ENCODE data around the gene PPM1E. TPM values are rescaled to one million over a fixed set of nuclear protein-coding genes. Genes with fewer than 3 reads are reported as not detected.

PPM1E gene
- total RNA-seq, 4 donors from 2014 or later: 0.42 to 0.91 (median 0.67) TPM

DNA sequence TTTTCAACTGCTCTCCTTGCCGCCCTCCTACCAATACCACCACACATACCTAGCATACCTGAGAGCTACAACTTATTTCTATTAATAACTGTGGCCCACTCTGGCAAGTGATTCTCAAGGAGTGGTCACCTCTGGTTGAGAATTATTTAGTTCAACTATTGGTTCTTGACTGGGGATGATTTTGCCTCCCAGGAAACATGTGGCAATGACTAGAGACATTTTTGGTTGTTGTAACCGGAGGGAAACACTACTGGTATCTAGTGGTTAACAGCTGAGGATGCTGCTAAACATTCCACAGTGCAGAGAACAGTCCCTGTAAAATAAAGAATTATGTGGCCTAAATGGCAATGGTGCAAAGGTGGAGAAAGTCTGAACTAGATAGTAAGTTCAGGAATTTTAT, 254.4 kb downstream of the PPM1E start:
- peaks cover 17 to 59% (median 36%) of the 10 kb centered on the region in 4 donors for H3K36me3 ChIP-seq
- H3K27ac ChIP-seq (replicated peaks in 1 of 4): no peak overlapping the region
- H3K4me1 ChIP-seq: no peaks in the 10 kb centered on the region
- 77% methylated on average over 2 of the region's 2 CpGs for WGBS
- TF ChIP-seq EP300 (IDR thresholded peaks at IDR 0.05) (no peak), POLR2AphosphoS5 (IDR thresholded peaks at IDR 0.05) (no peak), POLR2A (IDR thresholded peaks at IDR 0.05; ENCODE audit: low read depth) (no peak)
- TF ChIP-seq, protein P1, sequence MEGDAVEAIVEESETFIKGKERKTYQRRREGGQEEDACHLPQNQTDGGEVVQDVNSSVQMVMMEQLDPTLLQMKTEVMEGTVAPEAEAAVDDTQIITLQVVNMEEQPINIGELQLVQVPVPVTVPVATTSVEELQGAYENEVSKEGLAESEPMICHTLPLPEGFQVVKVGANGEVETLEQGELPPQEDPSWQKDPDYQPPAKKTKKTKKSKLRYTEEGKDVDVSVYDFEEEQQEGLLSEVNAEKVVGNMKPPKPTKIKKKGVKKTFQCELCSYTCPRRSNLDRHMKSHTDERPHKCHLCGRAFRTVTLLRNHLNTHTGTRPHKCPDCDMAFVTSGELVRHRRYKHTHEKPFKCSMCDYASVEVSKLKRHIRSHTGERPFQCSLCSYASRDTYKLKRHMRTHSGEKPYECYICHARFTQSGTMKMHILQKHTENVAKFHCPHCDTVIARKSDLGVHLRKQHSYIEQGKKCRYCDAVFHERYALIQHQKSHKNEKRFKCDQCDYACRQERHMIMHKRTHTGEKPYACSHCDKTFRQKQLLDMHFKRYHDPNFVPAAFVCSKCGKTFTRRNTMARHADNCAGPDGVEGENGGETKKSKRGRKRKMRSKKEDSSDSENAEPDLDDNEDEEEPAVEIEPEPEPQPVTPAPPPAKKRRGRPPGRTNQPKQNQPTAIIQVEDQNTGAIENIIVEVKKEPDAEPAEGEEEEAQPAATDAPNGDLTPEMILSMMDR (IDR thresholded peaks at IDR 0.05): no peak
- H3K9me3 ChIP-seq: no peaks in the 10 kb centered on the region
- intact Hi-C loops (cut with DNase I): no loop called here
- no peaks in the 10 kb centered on the region for H3K27me3 ChIP-seq
- no peak for DNase-seq (ENCODE audit: extremely low spot score)
- no peak overlapping the region for H3K4me3 ChIP-seq

DNA sequence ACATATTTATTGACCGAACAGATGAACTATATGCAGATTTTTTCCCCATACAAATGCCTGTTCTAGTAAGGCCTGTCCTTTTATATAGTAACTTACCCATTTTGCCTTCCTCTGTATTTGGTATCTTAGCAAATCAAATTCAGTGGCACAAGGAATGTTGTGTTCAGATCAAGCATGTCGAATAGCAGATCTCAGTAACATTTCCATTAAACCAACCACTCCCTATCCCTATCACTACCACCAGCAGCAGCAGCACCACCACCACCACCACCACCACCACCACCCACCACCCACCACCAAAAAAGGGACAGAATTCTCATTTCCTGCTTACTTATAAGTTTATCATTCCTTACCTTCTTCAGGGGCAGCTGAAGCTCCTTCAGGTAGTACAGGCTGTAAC, 256.3 kb downstream of the PPM1E start:
- no peak for TF ChIP-seq POLR2A (IDR thresholded peaks at IDR 0.05; ENCODE audit: low read depth)
- no peak for TF ChIP-seq EP300 (IDR thresholded peaks at IDR 0.05)
- TF ChIP-seq POLR2AphosphoS5 (IDR thresholded peaks at IDR 0.05): no peak
- TF ChIP-seq, protein P1 (IDR thresholded peaks at IDR 0.05): no peak
- H3K27me3 ChIP-seq: no peaks in the 10 kb centered on the region
- WGBS: 92% methylated on average over 2 of the region's 2 CpGs
- no peak overlapping the region for H3K4me3 ChIP-seq
- intact Hi-C loops (cut with DNase I): no loop called here
- H3K27ac ChIP-seq (replicated peaks in 1 of 4): no peak overlapping the region
- DNase-seq (ENCODE audit: extremely low spot score): no peak
- H3K4me1 ChIP-seq: no peaks in the 10 kb centered on the region
- H3K9me3 ChIP-seq: no peaks in the 10 kb centered on the region
- H3K36me3 ChIP-seq: peaks cover 17 to 75% (median 48%) of the 10 kb centered on the region in 4 donors

DNA sequence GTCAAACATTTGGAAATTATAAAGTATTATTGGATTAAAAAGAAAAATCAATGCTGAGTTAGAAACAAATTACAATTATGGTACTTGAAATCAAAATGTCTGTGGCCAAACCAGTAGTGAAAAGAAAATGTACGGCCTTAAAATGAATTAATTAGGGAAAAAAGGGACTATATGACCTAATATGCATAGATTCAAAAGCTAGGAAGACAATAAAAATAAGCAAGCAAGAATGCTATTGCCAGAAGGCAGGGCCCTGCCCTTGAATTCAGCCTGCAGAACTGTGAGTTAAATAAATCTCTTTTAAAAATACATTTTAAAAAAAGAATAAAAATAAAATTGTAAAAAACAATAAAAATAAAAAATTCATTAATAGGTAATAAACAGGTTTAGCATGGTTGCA, 262.4 kb downstream of the PPM1E start:
- intact Hi-C loops (cut with DNase I): no loop called here
- Histone ChIP-seq H3K27me3 (no peaks in the 10 kb centered on the region), H3K4me3 (no peak overlapping the region), H3K4me1 (no peaks in the 10 kb centered on the region), H3K9me3 (peaks cover 0 to 3% (median 0%) of the 10 kb centered on the region in 4 donors), H3K36me3 (peaks cover 3 to 41% (median 22%) of the 10 kb centered on the region in 4 donors), H3K27ac (replicated peaks in 1 of 4) (no peak overlapping the region)
- WGBS: 89% methylated on average over 1 of the region's 1 CpG
- TF ChIP-seq POLR2AphosphoS5 (IDR thresholded peaks at IDR 0.05) (no peak), EP300 (IDR thresholded peaks at IDR 0.05) (no peak), POLR2A (IDR thresholded peaks at IDR 0.05; ENCODE audit: low read depth) (no peak)
- TF ChIP-seq, protein P1 (IDR thresholded peaks at IDR 0.05): no peak
- no peak for DNase-seq (ENCODE audit: extremely low spot score)

DNA sequence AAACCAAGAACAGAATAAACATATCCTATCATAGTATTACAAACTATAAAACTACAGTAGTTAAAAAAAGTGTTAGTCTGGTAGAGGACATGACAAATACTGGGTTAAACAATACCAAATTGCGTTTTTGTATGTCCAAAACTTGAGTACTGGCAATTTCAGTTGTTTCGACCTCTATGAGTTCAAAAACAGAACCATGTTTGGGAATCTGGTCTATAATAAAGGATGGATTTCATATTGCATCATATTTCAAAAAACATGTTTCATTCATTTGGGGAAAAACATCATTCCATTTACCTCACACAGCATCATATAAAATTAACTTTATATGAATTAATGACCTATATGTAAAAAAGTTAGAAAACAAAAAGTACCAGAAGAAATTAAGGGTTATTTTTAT, 269.3 kb downstream of the PPM1E start:
- no peak overlapping the region for H3K4me3 ChIP-seq
- no peaks in the 10 kb centered on the region for H3K27me3 ChIP-seq
- 95% methylated on average over 2 of the region's 2 CpGs for WGBS
- no peak for DNase-seq (ENCODE audit: extremely low spot score)
- H3K27ac ChIP-seq (replicated peaks in 1 of 4): no peak overlapping the region
- peaks cover 5 to 22% (median 16%) of the 10 kb centered on the region in 4 donors for H3K36me3 ChIP-seq
- intact Hi-C loops (cut with DNase I): no loop called here
- peaks cover 0 to 10% (median 4%) of the 10 kb centered on the region in 4 donors for H3K4me1 ChIP-seq
- TF ChIP-seq EP300 (IDR thresholded peaks at IDR 0.05) (no peak), POLR2AphosphoS5 (IDR thresholded peaks at IDR 0.05) (no peak), POLR2A (IDR thresholded peaks at IDR 0.05; ENCODE audit: low read depth) (no peak)
- TF ChIP-seq, protein P1 (IDR thresholded peaks at IDR 0.05): no peak
- H3K9me3 ChIP-seq: peaks cover 0 to 3% (median 0%) of the 10 kb centered on the region in 4 donors

Measured in esophagus muscularis mucosa (tissue), 4 donors.